ENCODE data around the gene RHOJ.
"Not testable (repeated sequence)": the region's sequence is repeated elsewhere in the genome, so short reads cannot be mapped to it uniquely, and the experiment has no call there.

The RHOJ gene

DNA sequence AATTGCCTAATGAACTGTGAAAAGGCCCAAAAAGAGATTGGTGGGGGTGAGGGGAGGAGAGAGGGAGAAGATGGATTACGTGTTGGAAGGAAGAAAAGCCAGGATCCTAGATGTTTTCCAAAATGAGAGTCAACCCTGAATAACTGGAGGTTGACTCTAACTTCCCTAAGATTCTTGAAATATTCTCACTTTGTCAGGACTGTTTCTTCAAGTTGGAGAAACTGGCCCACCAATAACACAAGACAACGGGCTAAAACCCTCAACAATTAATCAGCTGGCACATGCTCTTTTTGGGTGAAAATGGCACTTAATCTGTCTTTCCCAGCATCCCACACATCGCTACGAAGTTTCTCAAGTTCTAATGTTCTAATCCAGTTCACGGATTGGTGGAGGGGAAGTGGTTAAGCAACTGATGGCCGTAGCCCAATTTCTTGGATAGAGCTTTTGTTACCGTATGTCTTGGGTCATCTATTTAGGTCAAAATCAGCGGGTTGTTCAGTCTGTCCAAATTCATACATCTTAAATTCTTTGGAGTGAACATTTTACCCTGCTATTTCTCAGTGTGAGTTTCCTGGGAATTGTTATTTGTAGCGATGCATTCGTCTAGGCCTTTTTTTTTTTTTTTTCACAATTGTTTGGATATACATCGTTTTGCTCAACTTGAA lies 65.5 kb downstream of the RHOJ start:
- no peak for DNase-seq

DNA sequence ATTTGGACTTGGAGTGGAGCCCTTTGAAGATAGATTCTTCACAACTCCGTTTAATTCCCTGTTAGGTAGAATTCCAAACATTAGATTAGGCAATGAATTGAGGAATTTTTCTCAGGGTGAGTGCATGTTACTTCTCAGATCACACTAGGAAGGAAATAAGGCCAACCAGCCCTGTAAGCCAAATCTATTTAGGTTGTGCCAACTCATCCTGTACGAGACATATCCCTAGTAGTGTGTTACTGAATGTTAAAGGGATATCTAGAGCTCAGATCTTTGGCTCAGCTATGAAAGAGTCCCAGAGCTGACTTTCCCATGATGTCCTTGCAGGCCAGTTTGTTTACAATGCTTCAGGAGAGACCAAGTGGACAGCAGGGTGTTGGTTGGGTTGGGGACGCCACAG lies 68.9 kb downstream of the RHOJ start:
- DNase-seq, result no peak

DNA sequence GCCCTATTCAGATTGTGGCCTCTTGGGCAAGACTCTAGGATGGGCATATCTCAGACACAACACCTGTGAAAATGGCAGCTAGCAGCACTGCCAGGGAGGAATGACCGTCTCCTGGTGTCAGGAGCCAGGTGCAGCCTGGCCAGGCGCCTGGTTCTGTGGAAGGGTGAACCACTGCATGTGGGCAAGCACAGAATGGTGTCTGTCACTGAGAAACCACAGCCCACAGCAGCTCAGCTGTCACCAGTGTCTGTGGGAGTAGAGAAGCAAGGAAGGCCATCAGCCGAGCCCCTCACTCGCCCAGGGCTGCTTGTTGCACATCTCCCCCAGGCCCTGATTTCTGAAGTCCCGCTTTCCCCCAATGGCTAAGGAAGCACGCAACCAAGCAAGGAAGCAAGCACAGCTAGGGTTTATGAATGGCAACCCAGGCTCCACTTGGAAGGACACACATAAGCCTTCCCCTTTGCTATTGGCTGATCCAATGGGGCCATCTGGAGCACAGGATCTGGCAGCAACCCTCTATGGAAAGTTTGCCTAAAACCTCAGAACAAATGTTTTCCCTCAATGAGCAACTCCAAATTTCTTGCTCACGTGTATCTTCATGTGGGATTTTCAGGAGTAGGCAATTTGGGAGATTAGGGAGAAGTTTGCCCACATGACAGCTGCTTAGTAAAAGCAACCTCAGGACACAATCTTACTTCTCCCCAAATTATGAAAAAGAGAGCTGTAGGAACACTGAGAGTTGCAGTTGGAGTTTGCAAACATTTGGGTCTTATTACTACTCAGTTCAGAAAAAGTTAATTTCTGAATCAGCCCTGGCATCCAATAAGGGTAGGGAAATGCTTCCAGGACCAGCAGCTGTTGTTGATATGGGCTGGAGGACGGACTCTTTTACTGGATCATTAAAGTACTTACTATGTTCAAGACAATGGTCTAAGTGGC lies 69.7 kb downstream of the RHOJ start:
- DNase-seq, result peak; percentile 19

DNA sequence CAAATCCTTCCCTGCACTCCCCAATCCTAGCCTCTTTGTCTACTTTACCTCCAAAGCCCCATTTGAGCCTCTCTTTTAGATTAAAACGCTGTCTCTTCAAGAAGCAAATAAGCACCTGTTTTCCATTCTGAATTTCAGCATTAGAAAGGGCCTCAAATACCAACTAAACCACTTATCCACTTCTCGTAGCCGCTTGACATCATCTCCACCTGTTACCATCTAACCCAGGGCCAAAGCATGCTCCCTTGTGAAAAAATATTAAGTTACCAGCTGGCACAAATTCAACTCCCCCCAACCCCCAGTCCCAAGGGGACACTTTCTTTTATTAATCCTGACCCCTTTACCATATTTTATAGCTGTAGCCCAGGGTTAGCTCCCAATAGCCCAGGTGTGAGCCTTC lies 71.4 kb downstream of the RHOJ start:
- no peak for DNase-seq

DNA sequence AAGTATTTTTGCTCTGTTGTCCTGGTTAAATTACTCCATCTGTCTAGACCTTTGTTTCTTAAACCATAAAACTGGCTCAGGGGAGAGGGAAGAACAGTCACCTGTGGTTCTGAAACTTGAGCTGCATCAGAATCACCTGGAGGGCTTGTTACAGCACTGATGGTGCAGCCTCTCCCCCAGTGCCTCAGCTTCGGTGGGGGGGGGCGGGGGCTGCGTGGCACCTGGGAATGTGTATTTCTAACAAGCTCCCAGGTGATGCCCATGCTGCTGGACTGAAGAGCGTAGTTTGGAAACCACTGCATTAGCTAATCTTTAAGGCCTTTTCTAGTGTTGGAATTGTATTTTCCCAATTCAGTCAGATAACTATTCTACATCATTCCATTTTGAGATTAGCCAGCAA lies 71.8 kb downstream of the RHOJ start:
- DNase-seq, result peak; percentile 99

DNA sequence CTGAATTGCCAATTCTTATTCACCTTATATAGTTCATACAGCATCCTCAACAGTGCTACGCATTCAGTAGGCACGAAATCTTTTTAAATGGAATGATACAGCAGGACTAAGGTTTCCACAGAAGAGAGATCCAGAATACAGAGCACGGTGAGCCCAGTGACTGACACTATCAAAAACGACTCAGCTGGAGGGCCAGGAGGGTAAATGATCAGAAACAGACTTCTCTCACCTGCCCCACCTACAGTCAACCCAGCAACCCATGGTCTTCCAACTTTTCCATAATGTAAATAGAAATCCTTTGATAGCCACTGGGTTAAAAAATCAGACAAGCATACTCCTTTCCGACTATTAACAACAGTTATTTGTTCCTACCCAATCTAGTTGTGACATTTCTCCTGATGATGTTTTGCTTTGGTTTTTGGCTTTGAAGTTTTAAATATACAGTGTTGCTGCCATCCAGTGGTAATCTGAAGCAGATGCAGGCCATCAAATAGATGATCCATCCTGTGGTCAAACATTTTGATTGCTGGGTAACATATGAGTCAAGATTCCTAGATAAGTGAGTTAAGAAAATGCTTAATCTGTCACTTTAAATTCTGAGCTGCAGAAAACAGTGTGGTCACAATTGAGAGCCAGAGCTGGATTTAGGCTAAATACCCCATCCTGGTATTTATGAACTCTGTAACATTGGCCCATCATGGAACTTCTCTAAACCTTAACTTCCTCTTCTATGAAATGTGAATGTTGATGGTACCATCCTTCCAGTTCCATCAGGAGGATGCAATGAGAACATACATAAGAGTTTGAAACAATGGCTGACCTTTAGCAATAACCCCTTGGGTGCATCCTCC lies 72.5 kb downstream of the RHOJ start:
- DNase-seq, result peak; percentile 90

DNA sequence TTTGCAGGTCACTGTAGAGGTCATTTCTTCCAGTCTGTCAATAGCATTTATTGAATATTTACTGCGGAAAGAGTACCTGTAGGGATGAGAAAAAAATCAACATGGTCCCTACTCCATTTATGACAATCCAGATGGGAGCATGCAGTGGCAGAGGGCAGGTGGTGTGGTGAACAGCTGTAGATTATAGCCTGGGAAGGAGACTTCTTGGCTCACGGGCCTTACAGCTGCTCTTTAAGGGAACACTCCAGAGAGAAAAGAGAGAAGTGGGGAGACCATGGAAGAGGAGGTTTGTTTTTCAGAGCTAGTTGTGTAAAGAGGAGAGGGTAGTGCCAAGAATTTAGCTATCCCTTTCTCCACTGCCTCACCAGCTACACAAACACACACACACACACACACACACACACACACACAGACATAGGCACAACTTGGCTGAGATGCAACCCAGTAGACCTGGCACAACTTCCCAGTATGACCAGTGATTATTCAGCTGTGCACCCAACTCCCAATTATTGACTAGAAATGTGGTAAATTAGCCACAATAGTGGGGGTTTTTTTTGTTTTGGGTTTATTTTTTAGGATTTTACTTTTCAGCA lies 73.4 kb downstream of the RHOJ start:
- peak; percentile 91 for DNase-seq

DNA sequence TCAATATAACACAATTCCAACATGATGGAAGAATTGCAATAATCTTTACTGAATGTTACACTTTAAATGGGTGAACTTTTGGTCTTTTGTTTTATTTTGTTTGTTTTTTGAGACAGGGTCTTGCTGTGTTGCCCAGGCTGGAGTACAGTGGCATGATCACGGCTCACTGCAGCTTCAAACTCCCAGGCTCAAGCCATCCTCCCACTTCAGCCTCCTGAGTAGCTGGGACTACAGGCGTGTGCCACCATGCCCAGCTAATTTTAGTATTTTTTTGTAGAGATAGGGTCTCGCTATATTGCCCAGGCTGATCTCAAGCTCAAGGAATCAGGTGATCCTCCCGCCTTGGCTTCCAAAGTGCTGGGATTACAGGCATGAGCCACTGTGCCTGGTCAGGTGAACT lies 75.7 kb downstream of the RHOJ start:
- not testable (repeated sequence) for DNase-seq

DNA sequence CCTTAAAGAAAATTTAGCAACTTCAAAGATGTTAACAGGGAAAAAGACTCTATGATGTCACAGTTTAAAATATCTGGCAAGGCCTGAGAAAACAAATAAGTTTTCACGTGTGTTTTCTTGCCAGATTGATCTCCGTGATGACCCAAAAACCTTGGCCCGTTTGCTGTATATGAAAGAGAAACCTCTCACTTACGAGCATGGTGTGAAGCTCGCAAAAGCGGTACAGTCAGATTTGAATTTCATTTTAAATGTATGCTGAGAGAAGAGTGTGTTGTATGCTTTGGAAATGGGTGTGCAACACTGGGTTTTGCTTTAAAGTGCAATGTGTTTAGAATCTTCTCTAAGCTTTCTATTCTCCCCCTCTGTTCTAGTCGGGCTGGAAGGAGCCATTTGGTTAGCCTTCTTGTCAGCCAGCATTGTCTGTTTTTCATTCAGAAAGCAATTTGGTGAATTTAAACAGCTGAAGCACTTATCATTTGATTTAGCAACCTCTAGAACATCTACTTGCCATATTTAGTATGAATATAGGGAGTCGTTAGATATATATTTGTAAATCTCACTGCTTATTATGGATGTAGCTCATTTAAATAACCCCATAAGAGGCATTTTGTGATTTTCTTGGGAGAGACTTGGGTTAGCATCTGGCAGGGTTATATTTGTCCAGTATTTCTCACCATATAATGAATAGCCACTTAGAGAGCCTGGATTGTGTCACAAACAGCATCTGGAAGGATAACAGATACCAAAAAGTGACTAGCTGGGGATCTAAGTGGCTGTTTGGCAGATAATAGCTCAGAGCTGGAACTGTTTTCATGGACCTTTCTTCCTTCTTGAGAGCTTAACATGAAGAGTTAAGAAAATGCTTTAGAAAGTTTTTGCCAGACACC lies 79.0 kb downstream of the RHOJ start:
- peak; percentile 34 for DNase-seq

DNA sequence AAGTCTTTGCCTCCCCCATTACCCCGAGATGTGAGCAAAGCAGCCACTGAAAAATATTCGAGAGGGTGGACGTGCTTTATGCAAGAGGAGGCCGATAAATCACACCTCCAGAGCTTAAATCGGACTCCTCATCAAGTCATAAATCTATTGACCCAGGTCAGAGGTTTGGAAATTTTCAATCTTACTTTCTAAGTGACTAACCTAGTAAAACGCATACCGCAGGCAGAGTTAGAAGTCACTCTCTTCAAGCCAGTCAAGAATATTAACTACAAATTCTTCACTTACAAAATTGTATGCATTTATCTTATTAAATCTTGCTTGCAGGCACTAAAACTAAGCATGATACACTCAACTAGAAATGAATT lies 79.6 kb downstream of the RHOJ start:
- no peak for DNase-seq

DNA sequence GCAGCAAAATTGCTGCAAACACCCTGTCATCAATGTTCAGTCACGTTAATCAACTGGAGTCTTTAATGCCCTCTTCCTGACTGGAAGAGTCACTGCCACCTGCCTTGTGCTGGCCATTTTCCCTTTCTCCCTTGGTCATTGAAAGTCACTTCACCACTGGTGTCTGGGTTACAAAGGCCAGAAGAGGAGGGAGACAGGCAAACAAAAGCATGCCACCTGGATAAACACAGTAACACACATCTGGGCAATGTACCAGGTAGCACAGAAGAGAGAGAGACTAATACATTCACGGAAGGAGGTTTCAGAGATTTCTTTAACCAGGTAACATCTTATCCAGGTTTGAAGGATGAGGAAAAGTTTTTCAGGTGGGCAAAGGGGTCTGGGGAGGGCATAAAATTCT lies 81.8 kb downstream of the RHOJ start:
- DNase-seq, result peak; percentile 97

DNA sequence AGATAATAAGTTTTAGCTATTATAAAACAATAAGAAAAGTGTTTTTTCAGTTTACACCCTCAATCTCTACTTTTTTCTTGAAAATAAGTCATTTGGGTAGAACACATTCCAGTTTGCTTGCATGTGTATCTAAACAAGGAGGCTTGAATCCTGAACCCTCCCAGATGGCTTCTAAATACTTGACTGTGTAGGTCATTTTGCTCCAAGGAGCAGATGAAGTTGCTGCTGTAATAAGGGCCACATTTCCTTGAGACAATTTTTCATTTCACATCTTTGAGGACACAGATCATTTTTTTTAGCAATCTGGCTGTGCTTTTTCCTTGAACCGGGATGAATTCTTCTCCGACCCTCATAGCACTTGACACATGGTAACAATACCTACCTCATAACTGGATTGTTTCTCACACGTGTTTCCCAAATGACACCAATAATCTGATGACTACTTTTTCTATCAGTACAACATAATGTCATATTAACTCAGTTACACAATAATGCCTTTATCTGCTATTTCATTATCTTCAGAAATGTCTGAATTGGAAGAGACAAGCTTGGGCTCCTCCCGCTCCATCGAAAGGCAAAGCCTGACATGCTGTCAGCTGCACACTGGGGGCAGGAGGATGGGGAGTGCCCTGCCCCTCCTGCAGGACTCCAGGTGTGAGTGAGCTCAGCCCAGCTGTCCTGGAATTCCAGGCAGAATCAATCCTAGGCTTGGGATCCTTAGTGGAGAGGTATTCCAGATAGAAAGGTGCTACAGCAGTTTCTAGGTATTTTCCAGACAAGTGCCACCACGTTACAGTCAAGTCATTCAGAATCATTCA lies 83.6 kb downstream of the RHOJ start:
- DNase-seq, result peak; percentile 50

DNA sequence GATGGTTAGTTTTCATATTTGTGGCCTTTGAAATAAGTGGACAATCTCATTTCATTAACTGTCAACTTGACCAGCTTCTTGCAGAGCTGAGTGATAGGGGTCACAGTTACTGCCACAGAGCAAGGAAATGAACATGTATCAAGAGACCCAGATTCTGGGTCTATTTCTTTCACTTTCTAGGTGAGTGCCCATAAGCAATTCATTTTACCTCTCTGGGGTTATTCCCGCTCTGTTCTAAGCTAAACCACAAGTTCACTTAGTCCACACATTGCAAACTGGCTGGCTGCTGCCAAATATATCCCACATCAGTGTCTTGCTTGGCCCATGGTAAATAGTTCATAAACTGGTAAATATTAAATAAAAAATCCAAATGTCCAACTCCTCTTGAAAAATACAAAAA lies 84.6 kb downstream of the RHOJ start:
- no peak for DNase-seq

DNA sequence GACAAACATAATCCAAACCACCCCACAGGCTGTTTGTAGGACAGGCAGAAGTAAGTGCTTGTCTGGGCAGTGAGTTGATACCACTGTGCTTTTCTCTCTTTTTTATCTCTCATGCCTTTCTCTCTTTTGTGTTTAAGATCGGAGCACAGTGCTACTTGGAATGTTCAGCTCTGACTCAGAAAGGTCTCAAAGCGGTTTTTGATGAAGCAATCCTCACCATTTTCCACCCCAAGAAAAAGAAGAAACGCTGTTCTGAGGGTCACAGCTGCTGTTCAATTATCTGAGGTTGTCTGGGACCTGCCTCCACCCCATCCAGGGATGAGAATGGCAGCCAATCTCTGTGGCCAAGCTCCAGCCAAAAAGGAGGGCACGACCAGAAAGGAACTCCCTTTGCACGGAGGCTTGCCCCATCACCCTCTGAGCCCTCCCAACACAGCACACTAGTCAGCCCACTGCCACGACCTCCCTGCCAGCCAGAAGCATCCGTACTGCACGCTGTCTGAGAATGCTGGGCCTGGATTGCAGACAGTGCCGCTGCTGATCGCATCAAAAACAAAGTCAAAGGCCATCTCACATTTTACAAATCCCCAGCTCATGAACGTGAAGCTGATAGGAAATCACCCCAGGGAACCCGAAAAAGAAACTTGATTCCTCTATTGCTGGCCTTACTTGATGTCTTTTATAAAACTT lies 86.6 kb downstream of the RHOJ start:
- DNase-seq, result no peak

DNA sequence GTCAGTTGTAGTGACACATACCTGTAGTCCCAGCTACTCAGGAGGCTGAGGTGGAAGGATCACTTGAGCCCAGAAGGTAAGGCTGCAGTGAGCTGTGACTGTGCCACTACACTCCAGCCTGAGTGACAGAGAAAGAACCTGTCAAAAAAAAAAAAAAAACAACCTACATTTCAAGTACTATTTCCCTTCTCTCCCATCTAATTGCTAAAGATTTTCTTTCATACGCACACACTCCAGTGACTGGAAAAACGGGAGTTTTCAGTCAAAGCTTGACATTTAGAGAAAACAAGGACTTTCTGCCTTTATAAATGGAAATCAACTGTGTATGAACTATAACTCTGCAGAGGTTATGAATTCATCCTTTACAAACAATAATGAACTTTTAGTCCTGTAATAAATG lies 88.6 kb downstream of the RHOJ start:
- no peak for DNase-seq

DNA sequence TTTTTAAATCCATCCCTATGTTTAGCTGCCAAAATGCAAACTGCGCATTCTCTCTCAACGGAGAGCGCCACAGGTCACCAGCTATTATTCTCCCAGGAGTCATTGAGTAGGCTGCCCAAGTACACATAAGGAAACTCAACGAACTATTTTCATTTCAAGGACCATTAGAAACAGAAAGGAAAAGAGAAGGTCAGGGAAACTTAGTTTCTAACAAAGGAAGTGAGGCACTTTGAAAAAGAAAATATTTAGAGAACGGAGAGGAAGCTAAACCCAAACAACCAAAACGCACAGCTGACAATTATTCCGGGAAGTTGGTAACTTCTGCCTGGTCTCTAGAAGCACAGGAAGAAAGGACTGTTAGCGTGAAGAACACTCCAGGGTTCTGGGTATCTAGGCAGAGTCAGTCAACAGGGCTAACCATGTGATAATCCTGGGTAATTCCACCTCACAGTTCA lies 91.0 kb downstream of the RHOJ start:
- DNase-seq, result no peak

DNA sequence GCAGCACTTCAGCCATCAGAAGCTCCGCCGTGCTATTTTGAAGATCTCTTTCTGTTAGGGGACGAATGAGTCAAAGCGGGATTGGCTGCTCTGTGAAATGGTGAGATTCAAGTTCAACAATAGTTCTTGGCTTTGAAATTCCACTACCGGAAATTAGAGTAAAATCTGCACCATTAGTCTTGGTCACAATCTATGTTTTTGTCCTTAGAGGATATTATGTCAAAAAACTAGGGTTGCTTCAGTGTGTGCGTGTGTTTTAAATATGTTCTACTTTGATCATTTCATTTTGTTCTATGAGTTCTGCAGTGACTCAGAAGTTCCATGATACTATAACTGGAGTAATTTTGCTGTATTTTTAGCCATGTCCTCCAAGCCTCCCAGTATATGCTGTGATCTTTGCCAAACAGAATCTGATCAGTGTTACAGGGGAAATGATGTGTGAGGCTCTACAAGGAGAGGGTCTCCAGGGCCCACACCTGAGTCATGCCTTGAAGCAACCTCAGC lies 91.9 kb downstream of the RHOJ start:
- no peak for DNase-seq

DNA sequence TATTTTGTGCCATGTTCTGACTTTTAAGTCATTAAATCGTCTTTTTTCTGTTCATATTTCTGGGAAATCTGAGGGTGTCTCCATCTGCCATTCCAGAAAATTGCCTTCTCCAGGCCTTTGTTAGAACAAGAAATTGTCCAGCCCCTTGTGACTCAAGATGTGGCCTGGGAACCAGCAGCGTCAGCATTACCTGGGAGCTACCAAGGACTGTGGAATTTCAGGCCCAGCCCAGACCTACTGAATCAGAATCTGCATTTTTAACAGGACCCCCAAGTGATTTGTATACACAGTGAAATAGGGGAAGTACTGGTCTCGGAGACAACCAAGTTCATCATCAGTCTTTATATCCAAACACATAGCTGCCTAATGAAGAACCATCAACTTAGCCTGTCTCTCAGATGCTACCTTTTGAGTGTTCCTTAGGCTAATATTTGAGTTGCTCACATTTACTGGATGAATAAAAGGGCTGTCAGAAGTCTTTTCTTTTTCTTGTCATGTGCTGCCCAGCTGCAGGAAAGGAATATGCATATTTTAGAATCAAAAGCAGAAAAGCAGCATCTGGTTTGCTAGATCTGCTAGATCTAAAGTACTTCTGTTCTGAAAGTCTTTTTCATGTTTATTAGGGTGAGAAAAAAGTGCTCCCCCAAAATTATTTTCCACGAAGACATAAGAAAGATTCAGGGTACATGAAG lies 93.3 kb downstream of the RHOJ start:
- no peak for DNase-seq

DNA sequence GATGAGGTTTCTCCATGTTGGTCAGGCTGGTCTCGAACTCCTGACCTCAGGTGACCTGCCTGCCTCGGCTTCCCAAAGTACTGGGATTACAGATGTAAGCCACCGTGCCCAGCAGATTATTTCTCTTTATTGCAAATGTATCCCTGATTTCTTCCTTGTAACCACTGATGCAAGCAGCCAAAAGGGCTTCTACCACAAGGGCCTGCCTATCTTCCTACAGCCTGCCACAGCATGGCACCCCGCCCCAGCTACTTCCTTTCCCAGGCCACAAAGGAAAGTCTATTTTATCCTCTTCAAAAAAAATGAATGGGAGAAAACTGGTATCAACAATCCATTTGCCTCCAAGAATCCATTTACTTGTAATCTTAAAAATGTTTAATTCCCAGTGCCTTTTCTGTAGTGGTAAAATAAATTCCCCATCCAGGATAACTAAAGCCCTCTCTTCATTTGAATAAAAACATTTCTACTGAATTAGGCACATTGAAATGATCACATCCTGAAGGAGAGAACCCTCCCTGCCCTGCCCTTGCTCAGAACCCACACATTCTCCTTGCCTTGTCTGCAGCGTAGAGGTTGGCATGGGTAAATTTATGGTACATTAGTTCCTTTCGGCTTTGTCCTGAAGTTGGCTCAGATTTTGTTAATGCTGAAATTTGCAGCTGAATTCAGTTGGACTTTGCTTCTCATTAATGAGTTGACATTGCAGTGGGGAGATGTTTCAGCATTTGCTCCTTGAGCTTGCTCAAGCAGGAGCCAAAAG lies 95.3 kb downstream of the RHOJ start:
- DNase-seq, result no peak

Data from NCI-H69 (cell line).